IPS DF 4.7 (cell line): ENCODE results near the gene SPSB4.
A peak's percentile ranks its signal among the peaks of the same experiment; 100 is the strongest.
"Not testable (repeated sequence)": the region's sequence is repeated elsewhere in the genome, so short reads cannot be mapped to it uniquely, and the experiment has no call there.

Experiments
- DNase-seq: peaks from one replicate; pipeline ENCODE4 v3.0.0-alpha.2; 2013; ENCODE audit warnings: low spot score; ENCODE audit errors: extremely low read depth

The SPSB4 gene

DNA sequence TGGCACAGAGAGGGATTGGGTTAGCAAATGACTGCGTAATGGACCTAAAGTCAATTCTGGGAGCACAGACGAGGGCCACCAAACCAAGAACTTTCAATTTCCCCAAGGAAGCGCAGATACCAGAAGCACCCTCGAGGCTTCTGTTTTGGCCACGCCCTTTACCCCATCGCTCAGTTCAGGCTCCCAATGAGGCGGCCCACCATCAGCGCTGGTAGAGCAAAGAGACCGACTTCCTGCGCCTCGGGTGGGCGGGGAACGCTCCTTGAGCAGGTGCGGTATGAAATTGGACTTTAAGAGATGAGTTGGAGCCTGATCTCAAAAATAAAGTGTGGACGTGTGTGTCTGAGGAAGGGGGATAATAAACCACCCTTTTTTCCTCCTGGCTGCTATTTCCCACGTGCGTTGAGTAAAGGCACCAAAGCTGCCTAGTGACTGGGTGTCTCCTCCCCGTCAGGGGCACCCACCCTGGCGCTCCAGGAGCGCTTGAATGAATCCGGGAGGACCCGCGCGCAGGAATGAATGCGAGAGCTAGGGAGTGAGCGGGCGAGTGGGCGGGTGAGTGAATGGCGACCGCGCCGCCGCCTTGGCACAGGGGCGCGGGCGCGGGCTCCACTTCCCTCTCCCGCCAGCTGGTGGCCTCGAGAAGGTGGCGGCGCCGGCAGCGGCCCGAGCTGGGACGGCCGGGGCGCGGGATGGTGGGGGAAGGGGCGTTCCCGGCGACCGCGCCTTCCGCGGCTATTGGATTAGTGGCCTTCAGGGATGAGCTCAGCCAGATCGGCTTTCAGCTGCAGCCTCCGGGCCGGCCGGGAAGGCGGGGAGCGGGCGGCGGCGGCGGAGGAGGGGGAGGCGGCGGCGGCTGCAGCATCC is at the start of gene SPSB4:
Gene SPSB4, plus strand, starts transcription at position 772 of the 867 bp plus-strand sequence. CDS start 14,758 bp downstream, outside the sequence.
- DNase-seq, result no peak

DNA sequence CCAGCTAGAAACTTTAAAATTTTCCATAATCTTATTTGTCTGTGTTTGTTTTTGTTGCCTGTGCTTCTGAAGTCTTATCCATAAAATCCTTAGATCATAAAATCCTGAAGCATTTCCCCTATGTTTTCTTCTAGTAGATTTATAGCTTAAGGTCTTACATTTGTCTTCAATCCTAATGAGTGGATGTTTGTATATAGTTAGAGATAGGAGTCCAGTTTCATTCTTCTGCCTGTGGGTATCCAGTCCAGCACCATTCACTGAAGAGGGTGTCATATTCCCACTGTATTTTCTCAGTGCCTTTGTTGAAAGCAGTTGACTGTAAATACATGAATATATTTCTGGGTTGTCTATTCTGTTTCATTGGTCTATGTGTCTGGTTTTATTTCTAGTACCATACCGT is 44.8 kb upstream of the SPSB4 start:
- DNase-seq, result no peak

DNA sequence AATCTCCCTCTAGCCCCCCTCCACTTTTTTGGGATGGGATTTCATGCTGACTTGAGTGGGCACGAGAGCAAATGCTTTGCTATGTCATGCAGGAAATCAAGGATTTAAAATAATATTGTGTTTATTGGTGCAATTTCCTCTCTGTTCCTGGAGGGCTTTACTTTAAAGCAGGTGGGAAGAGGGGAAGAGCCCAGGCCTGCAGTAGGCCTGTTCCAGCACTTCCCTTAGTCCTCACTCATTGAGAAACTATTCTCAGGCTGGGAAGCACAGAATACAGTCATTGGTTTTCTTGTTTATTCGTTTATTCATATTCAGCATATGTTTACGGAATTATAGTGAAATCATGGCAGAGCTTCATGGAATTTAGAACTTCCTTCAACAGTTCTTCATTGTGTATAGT is 41.7 kb upstream of the SPSB4 start:
- no peak for DNase-seq

DNA sequence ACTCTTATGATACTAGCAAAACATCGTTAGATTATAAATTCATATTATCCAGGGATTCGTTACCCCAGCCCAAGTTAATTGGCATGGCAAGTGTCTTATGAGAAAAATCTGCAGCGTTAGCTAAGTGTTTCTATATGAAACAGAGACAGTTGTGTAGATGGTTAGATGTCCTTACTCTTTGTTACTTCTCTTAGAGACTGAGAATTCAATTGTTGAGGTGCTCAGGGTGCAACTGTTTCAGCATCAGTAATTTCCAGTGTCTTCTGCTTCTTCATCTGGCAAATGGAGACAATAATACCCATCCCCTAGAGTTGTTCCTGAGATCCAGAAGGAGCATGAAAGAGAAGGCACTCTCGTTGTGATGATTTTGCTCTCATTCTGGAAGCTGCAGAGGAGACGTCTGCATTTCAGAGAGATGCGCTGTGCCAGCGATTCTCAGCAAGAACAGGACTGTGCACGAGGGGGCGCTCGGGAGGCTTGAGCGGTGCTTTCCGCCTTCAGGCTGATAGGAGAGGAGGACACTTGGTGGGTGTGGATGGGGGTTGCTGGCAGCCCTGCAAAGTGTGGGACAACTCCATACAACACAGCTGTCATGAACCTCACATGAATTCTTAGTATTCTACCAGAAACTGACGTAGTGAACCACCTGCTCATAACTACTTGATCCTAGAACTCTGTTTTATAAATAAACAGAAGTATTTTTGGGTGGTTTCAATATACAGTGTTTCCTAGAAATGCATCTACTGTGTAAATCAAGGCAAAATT is 39.7 kb upstream of the SPSB4 start:
- peak; percentile 76 for DNase-seq

DNA sequence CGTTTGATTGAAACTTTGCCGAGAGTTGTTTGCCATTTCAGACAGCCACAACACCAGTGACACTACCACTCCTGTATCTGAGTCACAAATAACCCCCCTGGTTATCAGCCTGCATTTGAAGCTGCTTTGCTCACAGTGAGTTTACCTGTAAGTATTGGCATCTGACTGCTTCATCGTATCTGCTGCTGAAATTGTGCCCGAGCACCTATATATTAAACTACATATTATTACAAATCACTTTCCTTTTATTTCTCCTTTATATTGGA is 39.2 kb upstream of the SPSB4 start:
- no peak for DNase-seq

DNA sequence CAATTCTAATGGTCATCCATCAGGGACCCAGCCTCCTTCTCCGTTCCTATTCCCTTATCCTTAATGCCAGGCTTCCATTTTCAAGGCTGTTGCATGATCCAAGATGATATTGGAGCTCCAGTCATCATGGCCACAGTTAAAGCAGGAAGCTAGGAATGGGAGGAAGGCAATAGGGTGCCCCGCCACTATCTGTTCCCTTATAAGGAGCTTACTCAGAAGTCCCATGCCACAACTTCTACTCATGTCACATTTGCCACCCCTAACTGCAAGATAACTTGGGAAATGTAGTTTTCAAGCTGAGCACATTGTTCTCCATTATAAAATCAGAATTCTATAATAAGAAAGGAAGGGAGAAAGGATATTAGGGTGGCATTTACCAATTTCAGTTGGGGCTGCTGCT is 38.6 kb upstream of the SPSB4 start:
- DNase-seq, result no peak

DNA sequence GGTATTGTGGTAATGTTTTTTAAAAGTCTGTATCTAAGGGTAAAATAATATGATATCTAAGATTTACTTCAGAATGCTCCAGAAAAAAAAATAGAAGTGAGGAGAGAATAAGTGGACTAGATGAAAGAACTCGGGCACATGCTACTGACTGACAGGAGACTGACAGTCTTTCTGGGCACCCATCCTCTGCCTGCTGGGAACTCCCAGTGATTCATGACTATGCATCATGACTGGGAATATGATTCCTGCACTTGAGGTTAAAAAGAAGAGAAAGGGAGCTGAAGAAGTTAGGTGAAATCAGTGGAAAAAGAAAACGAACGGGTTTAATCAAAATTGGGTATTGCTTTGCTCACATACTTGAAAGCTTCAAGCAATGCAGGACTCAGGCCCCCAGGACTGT is 35.7 kb upstream of the SPSB4 start:
- no peak for DNase-seq

DNA sequence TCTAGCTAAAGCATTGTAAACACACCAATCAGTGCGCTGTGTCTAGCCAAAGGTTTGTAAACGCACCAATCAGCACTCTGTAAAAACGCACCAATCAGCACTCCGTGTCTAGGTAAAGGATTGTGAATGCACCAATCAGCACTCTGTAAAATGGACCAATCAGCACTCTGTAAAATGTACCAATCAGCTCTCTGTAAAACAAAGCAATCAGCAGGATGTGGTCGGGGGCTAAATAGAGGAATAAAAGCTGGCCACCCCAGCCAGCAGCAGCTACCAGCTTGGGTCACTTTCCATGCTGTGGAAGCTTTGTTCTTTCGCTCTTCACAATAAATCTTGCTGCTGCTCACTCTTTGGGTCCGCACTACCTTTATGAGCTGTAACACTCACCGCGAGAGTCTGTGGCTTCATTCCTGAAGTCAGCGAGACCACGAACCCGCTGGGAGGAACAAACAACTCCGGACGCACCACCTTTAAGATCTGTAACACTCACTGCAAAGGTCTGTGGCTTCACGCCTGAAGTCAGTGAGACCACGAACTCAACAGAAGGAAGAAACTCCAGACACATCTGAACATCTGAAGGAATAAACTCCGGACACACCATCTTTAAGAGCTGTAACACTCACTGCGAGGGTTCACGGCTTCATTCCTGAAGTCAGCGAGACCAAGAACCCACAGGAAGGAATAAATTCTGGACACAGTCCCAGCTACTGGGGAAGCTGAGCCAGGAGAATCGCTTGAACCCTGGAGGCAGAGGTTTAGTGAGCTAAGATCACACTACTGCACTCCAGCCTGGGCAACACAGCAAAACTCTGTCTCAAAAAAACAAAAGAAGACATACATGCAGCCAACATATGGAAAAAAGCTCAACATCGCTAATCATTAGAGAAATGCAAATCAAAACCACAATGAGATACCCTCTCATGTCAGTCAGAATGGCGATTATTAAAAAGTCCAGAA is 33.5 kb upstream of the SPSB4 start:
- DNase-seq, result not testable (repeated sequence)

DNA sequence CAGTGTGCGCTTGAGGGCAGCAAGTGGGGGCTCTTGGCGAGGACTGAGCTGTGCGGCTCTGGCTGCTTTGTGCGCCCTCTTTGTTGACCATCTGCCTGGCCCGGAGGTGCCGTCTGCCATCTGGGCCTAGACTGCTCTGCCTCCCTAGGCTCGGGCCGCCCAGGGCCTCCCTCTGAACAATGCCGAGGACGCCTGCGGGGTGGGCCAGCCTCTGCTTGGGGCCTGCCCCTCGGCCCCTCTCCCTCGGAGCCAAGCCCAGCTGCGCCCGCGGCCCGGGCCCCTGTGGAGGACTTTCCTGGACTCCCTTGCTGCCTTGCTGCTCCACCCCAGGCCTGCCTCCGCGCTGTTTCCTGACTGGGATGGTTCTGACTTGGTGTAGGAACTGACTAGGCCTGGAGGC is 31.9 kb upstream of the SPSB4 start:
- DNase-seq, result no peak

DNA sequence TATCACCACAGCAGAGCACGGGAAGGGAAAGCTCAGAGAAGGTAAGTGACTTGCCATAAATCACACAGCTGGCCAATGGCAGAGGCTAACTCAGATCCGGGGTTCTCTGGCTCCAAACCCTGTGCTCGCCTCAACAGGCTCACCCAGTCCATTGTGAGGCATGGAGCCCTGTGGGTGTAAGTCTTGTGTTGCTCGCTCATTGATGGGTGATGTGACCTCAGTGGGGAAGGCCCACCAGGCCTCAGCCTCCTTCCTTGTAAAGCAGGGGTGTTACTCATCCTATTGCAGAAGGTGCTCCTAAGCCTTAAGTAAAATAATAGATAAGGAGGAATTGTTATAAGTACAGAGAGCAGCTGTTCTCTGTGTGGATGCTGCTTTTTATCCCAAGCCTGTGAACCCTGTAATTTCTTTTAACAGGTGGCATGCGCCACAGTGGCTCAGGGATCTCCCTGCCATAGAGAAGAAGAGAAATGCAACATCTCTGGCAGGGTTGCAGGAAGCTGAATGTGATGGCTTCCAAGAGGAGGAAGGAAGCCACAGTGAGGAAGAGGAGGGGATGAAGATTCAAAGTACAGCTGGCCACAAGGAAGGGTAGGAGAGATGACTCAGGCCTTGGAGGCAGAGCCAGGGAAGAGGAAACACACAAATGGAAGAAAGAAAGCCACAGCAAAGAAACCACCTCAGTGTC is 30.9 kb upstream of the SPSB4 start:
- DNase-seq, result no peak

DNA sequence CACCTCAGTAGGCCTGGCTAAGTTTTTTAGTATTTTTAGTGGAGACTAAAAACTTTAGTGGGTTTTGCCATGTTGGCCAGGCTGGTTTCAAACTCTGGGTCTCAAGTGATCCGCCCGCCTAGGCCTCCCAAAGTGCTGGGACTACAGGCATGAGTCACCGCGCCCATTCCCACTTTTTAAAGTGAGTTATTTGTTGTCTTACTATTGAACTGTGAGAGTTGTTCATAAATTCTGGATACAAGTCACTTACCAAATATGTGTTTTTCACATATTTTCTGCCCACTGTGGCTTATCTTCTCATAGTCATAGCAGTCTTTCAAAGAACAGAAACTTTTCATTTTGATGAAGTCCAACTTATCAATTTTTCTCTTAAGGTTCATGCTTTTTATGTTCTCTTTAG is 29.9 kb upstream of the SPSB4 start:
- DNase-seq, result no peak

DNA sequence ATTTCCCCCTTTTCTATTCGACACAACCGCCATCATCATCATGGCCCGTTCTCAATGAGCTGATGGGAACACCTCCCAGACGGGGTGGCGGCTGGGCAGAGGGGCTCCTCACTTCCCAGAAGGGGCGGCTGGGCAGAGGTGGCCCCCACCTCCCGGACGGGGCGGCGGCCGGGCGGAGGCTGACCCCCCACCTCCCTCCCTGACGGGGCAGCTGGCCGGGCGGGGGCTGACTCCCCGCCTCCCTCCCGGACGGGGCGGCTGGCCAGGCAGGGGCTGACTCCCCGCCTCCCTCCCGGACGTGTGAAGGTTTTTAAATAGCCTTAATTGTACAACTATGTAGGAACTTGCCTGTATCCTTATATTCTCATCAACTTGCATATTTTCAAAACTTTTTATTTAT is 20.9 kb upstream of the SPSB4 start:
- DNase-seq, result no peak

DNA sequence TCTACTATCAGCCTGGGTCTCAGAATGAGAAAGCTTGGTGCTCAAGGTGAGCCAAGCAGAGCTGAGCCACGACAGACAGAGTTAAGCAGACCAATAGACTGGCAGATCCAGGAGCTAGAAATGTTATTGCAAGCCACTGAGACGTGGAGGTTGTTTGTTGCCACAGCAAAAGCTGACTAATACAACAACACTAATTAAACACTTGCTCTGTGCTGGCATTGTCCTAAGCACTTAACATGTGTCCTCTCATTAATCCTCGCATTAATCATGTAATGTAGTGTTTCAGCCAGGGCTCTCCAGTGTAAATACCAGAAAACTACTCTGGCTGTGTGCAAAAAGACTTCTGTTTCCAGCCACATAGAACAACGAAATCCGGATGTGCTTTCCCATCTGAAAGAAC is 11.6 kb upstream of the SPSB4 start:
- DNase-seq, result no peak

DNA sequence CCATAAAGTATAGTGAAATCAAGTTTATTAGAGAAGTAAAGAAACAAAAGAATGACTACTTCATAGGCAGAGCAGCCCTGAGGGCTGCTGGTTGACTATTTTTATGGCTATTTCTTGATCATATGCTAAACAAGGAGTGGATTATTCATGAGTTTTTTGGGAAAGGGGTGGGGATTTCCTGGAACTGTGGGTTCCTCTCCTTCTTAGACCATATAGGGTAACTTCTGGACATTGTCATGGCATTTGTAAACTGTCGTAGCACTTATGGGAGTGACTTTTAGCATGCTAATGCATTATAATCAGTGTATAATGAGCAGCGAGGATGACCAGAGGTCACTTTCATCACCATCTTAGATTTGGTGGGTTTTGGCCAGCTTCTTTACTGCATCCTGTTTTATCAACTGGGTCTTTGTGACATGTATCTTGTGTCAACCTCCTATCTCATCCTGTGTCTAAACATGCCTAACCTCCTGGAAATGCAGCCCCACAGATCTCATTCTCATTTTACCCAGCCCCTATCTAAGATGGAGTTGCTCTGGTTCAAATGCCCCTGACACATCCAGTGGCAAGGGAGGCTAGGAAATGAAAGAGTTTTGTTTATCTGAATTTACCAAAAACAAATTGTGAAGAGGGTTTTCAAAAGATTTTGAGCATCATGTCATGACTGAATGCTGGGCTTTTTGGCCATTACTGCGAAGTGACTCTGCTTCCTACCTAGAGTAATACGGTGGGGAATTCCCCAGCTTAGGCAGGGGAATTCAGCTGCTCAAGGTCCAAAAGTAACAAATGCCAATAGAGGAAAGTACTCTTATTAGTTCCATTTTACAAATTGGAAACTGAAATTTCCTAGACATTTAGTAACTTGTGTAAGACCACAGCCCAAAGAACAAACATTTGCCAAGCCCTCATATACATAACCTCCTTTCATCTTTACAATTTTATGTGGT is 6.2 kb upstream of the SPSB4 start:
- no peak for DNase-seq

DNA sequence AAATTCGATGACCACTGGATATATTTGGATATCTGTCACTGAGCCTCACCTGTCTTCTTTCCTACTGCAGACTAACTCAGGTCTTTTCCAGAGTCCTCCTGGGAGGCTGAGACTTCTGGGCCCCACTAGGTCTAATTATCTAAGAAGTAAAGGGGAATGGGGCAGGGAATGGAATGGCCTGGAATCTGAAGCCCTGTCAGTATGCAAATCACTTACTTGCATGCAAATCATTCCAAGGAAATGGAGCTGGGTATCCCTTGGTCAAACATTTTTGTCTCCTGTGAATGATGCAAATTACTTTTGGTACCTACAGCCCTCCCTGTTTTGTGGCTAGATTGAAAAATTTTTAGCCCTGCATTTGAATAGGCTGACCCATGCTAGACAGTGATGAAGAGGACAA is 5.3 kb upstream of the SPSB4 start:
- DNase-seq, result no peak

DNA sequence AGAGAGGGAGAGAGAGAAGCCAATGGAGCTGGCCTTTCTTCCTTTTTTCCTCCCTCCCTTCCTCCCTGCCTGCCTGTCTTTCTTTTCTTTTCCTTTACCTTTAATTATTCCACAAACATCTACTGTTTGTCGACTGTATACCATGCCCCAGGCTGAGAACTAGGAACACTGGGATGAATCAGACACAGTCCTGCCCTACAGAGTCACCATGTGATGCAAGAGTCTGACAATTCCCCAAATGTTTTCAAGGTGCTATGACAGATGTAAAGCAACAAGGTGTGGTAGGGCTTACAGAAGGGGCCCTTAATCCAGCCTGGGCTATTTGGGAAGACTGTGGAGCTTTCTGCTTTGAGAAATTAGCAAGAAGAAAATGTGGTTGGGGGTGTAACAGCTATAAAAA is 4.0 kb upstream of the SPSB4 start:
- DNase-seq, result no peak

DNA sequence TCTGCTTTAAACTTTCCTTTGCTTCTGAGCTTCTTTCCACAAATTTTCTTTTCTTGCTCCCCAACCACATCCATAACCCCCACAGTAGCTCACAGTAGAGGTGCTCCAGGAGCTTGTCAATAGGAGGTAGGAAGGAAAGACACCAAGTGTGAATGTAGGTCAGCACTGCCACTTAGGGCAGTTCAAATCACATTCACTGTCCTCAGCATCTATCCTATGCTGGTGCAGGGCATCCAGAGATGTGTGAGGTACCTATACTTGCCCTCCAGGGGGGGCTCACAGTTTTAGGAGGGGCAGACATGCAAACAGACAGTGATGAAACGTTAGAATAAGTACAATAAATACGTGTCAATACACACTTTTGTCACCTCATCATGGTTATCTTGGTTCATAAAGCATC is 1.5 kb upstream of the SPSB4 start:
- no peak for DNase-seq

DNA sequence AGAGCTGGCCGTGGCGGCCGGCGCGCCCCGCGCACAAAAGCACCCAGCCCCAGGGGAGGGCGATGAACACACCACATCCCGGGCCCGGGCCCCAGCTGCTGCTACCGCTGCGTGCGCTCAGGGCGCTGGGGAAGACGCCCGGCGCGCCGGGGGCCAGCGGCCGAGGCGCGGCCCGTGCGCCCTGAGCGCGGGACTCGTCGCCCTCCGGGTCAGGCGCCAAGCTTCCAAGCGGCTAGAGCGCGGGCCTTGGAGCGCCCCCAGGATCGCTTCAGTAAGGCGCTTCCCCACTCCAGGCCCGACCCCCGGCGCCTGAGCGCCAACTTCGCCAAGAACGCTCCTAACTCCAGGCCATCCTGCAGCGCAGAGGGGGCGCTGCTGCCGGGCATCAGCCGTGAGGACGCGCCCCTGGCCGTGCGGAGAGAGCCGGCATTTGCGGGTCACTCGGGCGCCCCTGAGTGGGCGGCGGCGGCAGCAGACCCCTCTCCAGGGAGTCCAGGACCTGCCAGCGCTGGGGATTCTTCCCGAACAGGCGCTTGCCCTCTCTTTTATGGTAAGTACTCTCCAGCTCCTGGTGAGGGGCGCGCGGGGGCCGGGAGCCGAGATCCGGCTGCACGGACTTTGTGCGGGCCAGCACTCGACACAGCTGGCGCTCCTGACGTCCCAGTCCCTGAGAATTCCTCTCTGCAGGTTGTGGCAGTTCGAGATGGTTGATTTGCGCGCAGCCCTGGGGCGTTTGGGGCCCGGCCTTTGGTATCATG is 475 bp downstream of the SPSB4 start:
- DNase-seq, result no peak
